WTC11 (cell line): ENCODE measurements around the gene SMAP1. TPM values are rescaled to one million over a fixed set of nuclear protein-coding genes. Genes with fewer than 3 reads are reported as not detected.

Experiments
- ATAC-seq: fragments of 200-7000 bp; cut with Tn5 transposase; 2 replicates; pipeline ENCODE4 v1.10.0; 2021; ENCODE audit warnings: mild to moderate bottlenecking, moderate library complexity
- CTCF ChIA-PET: fragments of 300-600 bp; sonication (Branson Sonifier 250); formaldehyde crosslinking; loops from one replicate; lab custom pipeline; 2021; ENCODE audit warnings: antibody characterized with exemption; lab: Charles Lee
- POLR2A ChIA-PET: fragments of 350-600 bp; sonication (Branson Sonifier 250); formaldehyde crosslinking; loops from one replicate; lab custom pipeline; 2021; ENCODE audit warnings: antibody characterized with exemption; lab: Charles Lee
- DNase-seq: peaks from one replicate; pipeline ENCODE4 v3.0.0; 2021; ENCODE audit warnings: low spot score
- H3K27ac Mint-ChIP-seq: 2 replicates; pipeline ENCODE4 v1.8.0; 2021; ENCODE audit warnings: mixed read lengths
- H3K27me3 Mint-ChIP-seq: 2 replicates; pipeline ENCODE4 v1.8.0; 2021; ENCODE audit warnings: low read depth, mild to moderate bottlenecking, moderate library complexity, mixed read lengths
- H3K36me3 Mint-ChIP-seq: 2 replicates; pipeline ENCODE4 v1.8.0; 2021; ENCODE audit warnings: mixed read lengths
- H3K4me1 Mint-ChIP-seq: 2 replicates; pipeline ENCODE4 v1.8.0; 2022; ENCODE audit warnings: mixed read lengths
- H3K4me3 Mint-ChIP-seq: 2 replicates; pipeline ENCODE4 v1.8.0; 2021; ENCODE audit warnings: mild to moderate bottlenecking, moderate library complexity, mixed read lengths
- H3K9me3 Mint-ChIP-seq: 2 replicates; pipeline ENCODE4 v1.8.0; 2021; ENCODE audit warnings: mixed read lengths
- CBFB ChIP-seq: sonication (generic); formaldehyde crosslinking; IDR thresholded peaks from 2 replicates; pipeline ENCODE4 v1.8.1; 2022; ENCODE audit warnings: mild to moderate bottlenecking, low read depth, missing genetic modification reagents
- E2F1 ChIP-seq: sonication (generic); formaldehyde crosslinking; IDR thresholded peaks from 2 replicates; pipeline ENCODE4 v1.8.0; 2022; ENCODE audit warnings: mild to moderate bottlenecking, missing genetic modification reagents
- EMX1 ChIP-seq: fragments of 250-450 bp; sonication (Bioruptor Pico); IDR thresholded peaks from 2 replicates; pipeline ENCODE4 v1.8.0; 2021; ENCODE audit warnings: mild to moderate bottlenecking
- ESRRA ChIP-seq: sonication (generic); formaldehyde crosslinking; IDR thresholded peaks from 2 replicates; pipeline ENCODE4 v1.8.1; 2022; ENCODE audit warnings: mild to moderate bottlenecking, missing genetic modification reagents, borderline replicate concordance
- FOXP1 ChIP-seq: sonication (generic); formaldehyde crosslinking; IDR thresholded peaks from 2 replicates; pipeline ENCODE4 v1.8.0; 2022; ENCODE audit warnings: missing genetic modification reagents, mild to moderate bottlenecking, moderate library complexity, borderline replicate concordance
- FOXP4 ChIP-seq: sonication (generic); formaldehyde crosslinking; IDR thresholded peaks from 2 replicates; pipeline ENCODE4 v1.8.0; 2022; ENCODE audit warnings: mild to moderate bottlenecking, missing genetic modification reagents
- HMGA2 ChIP-seq: fragments of 250-450 bp; sonication (Bioruptor Pico); IDR thresholded peaks from 2 replicates; pipeline ENCODE4 v1.4.0; 2021; ENCODE audit warnings: mild to moderate bottlenecking, moderate library complexity
- NFATC4 ChIP-seq: fragments of 250-450 bp; sonication (Bioruptor Pico); IDR thresholded peaks from 2 replicates; pipeline ENCODE4 v1.9.0; 2021; ENCODE audit warnings: mild to moderate bottlenecking
- NR3C1 ChIP-seq: sonication (generic); formaldehyde crosslinking; conservative IDR thresholded peaks from 2 replicates; pipeline ENCODE4 v1.8.1; 2023; ENCODE audit warnings: low read depth, mild to moderate bottlenecking, missing genetic modification reagents
- PRRX2 ChIP-seq: fragments of 250-450 bp; sonication (Bioruptor Pico); IDR thresholded peaks from 2 replicates; pipeline ENCODE4 v1.8.0; 2021; ENCODE audit warnings: mild to moderate bottlenecking
- SP1 ChIP-seq: sonication (generic); formaldehyde crosslinking; conservative IDR thresholded peaks from 2 replicates; pipeline ENCODE4 v1.8.1; 2022; ENCODE audit warnings: missing genetic modification reagents
- STAT6 ChIP-seq: sonication (generic); formaldehyde crosslinking; conservative IDR thresholded peaks from 2 replicates; pipeline ENCODE4 v1.8.1; 2023; ENCODE audit warnings: mild to moderate bottlenecking, low read depth, missing genetic modification reagents, moderate library complexity
- TEAD1 ChIP-seq: sonication (generic); formaldehyde crosslinking; IDR thresholded peaks from 2 replicates; pipeline ENCODE4 v1.8.0; 2022; ENCODE audit warnings: mild to moderate bottlenecking, missing genetic modification reagents
- USF1 ChIP-seq: sonication (generic); formaldehyde crosslinking; IDR thresholded peaks from 2 replicates; pipeline ENCODE4 v1.8.0; 2022; ENCODE audit warnings: mild to moderate bottlenecking, missing genetic modification reagents
- ZBTB21 ChIP-seq: sonication (generic); formaldehyde crosslinking; IDR thresholded peaks from 2 replicates; pipeline ENCODE4 v1.8.1; 2023; ENCODE audit warnings: mild to moderate bottlenecking, missing genetic modification reagents, borderline replicate concordance
- ZNF317 ChIP-seq: sonication (generic); formaldehyde crosslinking; IDR thresholded peaks from 2 replicates; pipeline ENCODE4 v1.8.1; 2023; ENCODE audit warnings: low read depth, mild to moderate bottlenecking, moderate library complexity, missing genetic modification reagents, borderline replicate concordance
- ZNF396 ChIP-seq: fragments of 250-450 bp; sonication (Bioruptor Pico); IDR thresholded peaks from 2 replicates; pipeline ENCODE4 v1.8.0; 2021; ENCODE audit warnings: mild to moderate bottlenecking, moderate library complexity, borderline replicate concordance
- ZNF416 ChIP-seq: fragments of 250-450 bp; sonication (Bioruptor Pico); IDR thresholded peaks from 2 replicates; pipeline ENCODE4 v1.9.0; 2021; ENCODE audit warnings: mild to moderate bottlenecking, inconsistent platforms
- ZNF423 ChIP-seq: fragments of 250-450 bp; sonication (Bioruptor Pico); IDR thresholded peaks from 2 replicates; pipeline ENCODE4 v2.1.2; 2022; ENCODE audit warnings: mild to moderate bottlenecking, moderate library complexity
- ZNF512 ChIP-seq: sonication (generic); formaldehyde crosslinking; IDR thresholded peaks from 2 replicates; pipeline ENCODE4 v1.8.1; 2022; ENCODE audit warnings: missing genetic modification reagents, borderline replicate concordance
- total RNA-seq: library from RNA; stranded (reverse); gene quantifications from 3 replicates; pipeline ENCODE4 v1.2.3, GENCODE V29; 2021
- TF ChIP-seq, protein P1 (sequence below): fragments of 250-450 bp; sonication (Bioruptor Pico); IDR thresholded peaks from 2 replicates; pipeline ENCODE4 v2.1.2; 2022; ENCODE audit warnings: mild to moderate bottlenecking, moderate library complexity
- TF ChIP-seq, protein P2 (sequence below): sonication (generic); formaldehyde crosslinking; IDR thresholded peaks from 2 replicates; pipeline ENCODE4 v1.8.1; 2023; ENCODE audit warnings: mild to moderate bottlenecking, missing genetic modification reagents

SMAP1 gene
- total RNA-seq, 1 experiment from 2014 or later, result 29.0 TPM

- TF ChIP-seq ESRRA, result no peak
- TF ChIP-seq TEAD1 (CRISPR knock-in tag), result no peak
- TF ChIP-seq ZBTB21, result no peak
- TF ChIP-seq ZNF512 (CRISPR knock-in tag), result no peak
- no peak for TF ChIP-seq STAT6
- no peak for TF ChIP-seq FOXP1 (CRISPR knock-in tag)
- no peak for TF ChIP-seq CBFB (CRISPR knock-in tag)
- no peak for TF ChIP-seq E2F1 (CRISPR knock-in tag)
- no peak for TF ChIP-seq EMX1 (CRISPR knock-in tag)
- H3K27ac Mint-ChIP-seq, result no peak overlapping the region
- H3K4me3 Mint-ChIP-seq, result no peak overlapping the region
- ChIA-PET POLR2A (no interaction called here), CTCF (interaction anchor here (0.7 kb wide), 1 partner anchor 190 kb away, joined by 3 read pairs; no protein-coding TSS in a partner anchor)
- no peaks in the 10 kb centered on the region; the same call in 1 of the 2 replicates for H3K27me3 Mint-ChIP-seq
- ATAC-seq (no peak), DNase-seq (no peak)
- peaks cover 12% of the 10 kb centered on the region for H3K9me3 Mint-ChIP-seq
- H3K4me1 Mint-ChIP-seq, result no peaks in the 10 kb centered on the region
- H3K36me3 Mint-ChIP-seq, result no peaks in the 10 kb centered on the region
Measured at GRCh38 chr6:70693887-70694286, 26.2 kb downstream of the SMAP1 start.

GRCh38 chr6:70694371-70694770 is 26.7 kb downstream of the SMAP1 start:
- Mint-ChIP-seq H3K36me3 (no peaks in the 10 kb centered on the region), H3K9me3 (peaks cover 12% of the 10 kb centered on the region), H3K27ac (no peak overlapping the region), H3K4me3 (no peak overlapping the region), H3K4me1 (no peaks in the 10 kb centered on the region), H3K27me3 (no peaks in the 10 kb centered on the region; the same call in 1 of the 2 replicates)
- ATAC-seq (no peak), DNase-seq (no peak)
- ChIA-PET POLR2A (no interaction called here), CTCF (interaction anchor here (0.7 kb wide), 1 partner anchor 190 kb away, joined by 3 read pairs; no protein-coding TSS in a partner anchor)
- TF ChIP-seq ZNF416 (CRISPR knock-in tag) (no peak), ZNF423 (CRISPR knock-in tag) (no peak), CBFB (CRISPR knock-in tag) (no peak), SP1 (CRISPR knock-in tag) (no peak), ZNF317 (CRISPR knock-in tag) (no peak), PRRX2 (CRISPR knock-in tag) (no peak), USF1 (CRISPR knock-in tag) (no peak), NR3C1 (CRISPR knock-in tag) (no peak), HMGA2 (no peak), FOXP4 (CRISPR knock-in tag) (no peak), NFATC4 (CRISPR knock-in tag) (no peak), ZNF396 (no peak), ZBTB21 (no peak)
- TF ChIP-seq, protein P1, sequence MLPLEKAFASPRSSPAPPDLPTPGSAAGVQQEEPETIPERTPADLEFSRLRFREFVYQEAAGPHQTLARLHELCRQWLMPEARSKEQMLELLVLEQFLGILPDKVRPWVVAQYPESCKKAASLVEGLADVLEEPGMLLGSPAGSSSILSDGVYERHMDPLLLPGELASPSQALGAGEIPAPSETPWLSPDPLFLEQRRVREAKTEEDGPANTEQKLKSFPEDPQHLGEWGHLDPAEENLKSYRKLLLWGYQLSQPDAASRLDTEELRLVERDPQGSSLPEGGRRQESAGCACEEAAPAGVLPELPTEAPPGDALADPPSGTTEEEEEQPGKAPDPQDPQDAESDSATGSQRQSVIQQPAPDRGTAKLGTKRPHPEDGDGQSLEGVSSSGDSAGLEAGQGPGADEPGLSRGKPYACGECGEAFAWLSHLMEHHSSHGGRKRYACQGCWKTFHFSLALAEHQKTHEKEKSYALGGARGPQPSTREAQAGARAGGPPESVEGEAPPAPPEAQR (CRISPR knock-in tag), result no peak
- TF ChIP-seq, protein P2, sequence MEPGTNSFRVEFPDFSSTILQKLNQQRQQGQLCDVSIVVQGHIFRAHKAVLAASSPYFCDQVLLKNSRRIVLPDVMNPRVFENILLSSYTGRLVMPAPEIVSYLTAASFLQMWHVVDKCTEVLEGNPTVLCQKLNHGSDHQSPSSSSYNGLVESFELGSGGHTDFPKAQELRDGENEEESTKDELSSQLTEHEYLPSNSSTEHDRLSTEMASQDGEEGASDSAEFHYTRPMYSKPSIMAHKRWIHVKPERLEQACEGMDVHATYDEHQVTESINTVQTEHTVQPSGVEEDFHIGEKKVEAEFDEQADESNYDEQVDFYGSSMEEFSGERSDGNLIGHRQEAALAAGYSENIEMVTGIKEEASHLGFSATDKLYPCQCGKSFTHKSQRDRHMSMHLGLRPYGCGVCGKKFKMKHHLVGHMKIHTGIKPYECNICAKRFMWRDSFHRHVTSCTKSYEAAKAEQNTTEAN (CRISPR knock-in tag), result no peak
